NCI-H2171 (cell line): ENCODE data around the gene MXD4.
"Not testable (repeated sequence)": the region's sequence is repeated elsewhere in the genome, so short reads cannot be mapped to it uniquely, and the experiment has no call there.

Source experiments
- DNase-seq: peaks from one replicate; lab custom pipeline; 2025; lab: John Stamatoyannopoulos, UW

The MXD4 gene

DNA sequence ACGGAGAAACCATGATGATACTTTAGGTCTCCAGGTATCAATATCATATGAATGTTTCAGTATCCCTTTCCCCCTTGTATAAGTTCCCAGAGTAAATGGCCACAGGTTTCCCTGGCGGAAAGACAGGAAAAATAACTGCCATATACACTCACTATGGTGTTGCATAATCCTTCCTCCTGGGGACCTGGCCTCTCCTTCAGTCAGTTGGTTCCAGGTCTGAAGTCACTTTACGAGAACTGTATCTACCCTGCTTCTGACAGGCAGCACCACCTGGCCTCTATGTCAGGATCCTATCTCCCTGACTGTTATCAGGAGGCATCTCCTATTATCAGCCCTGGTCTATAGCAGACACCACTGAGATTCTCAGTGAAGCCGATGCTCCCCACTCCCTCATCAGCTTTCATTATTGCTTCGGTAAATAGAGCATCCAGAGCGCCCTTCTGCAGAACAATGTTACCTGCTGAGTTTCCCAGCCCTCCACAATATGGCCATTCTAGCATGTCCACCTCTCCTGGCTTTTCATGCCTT is 42.6 kb downstream of the MXD4 start:
- no peak for DNase-seq

DNA sequence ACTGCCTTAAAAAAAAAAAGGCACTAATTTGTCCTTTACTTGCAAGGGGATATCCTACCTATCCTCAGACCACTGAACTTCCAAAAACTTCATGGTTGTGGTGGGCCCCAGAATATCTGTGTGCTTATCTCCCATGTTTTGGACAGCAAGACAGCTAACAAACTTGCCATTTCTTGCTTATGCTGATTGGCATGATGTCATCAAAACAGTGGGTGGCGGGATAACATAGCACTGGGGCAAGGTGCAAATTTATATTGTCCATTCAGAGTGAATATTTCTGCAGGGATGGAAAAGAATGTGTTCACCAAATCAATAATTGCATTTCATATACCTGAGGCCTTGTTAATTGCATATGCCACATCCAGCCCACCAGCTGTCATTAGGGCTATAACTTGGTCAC is 43.5 kb downstream of the MXD4 start:
- no peak for DNase-seq

DNA sequence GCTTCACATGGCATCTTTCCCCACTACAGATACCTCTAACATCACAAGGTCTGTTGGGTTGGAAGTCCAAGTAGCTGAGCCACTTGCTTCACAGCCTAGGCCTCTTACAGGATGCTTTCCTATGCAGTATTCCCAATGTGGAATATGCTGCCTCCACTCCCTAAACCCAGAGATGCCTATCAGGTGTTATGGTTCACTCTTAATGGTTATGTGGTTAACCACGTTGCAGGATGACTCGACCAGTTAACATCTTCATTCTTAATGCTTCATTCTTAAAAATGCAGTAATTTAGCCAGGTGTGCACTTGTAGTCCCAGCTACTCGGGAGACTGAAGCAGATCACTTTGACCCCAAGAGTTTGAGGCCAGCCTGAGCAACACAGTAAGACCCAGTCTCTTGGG is 44.2 kb downstream of the MXD4 start:
- DNase-seq = no peak

DNA sequence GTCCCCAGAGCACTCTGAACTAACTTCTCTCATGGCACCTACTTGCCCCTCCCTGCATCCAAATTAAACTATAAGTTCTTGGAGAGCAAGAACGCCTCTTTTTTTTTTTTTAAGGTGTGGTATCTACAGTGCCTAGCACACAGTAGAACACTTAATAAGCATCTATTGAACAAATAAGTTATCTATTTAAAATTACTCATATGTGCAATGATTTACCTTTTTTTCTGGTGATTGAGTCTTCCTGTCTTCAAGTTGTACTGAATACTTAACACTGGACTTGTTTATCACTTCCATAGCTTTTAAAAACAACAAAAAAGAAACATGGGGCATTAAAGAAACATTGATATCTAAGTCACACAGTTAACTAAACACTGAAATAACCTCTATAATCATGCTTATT is 49.1 kb downstream of the MXD4 start:
- no peak for DNase-seq

DNA sequence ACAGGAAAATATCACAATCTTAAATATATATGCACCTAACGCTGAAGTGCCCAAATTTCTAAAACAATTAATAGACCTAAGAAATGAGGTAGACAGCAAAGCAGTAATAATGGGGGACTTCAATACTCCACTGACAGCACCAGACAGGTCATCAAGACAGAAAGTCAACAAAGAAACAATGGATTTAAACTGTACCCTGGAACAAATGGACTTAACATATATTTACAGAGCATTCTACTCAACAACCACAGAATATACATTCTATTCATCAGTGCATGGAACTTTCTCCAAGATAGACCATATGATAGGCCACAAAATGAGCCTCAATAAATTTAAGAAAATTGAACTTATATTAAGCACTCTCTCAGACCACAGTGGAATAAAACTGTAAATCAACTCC is 59.1 kb downstream of the MXD4 start:
- not testable (repeated sequence) for DNase-seq
